Measurements from ENCODE around the gene TBC1D22A.

DNA sequence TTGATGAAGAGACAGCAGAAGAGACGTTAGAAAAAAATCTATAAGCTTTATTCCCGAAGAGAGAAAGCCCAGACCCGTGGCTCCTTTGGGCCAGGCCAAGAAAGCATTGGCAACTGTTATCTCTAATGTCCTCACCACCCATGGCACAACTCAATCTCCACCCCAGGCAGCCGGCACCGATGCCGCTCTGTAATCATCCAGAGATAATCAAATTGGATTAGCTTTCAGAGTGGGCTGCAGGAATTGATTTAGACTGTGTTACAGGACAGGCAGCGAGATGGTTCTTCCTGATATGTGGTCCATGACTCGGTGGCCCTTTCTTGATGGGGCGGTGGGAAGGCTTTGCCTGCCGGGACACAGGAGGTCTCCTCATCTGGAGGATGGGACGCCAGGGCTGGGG, 383.9 kb downstream of the TBC1D22A start:
- TF ChIP-seq RAD21 (IDR thresholded peaks at IDR 0.05; ENCODE audit: low read depth): no peak
- TF ChIP-seq YY1 (IDR thresholded peaks at IDR 0.05; ENCODE audit: extremely low read depth, insufficient replicate concordance, low read depth, low read length): no peak
- no peak for TF ChIP-seq POLR2A (IDR thresholded peaks at IDR 0.05; ENCODE audit: borderline replicate concordance, extremely low read depth, insufficient read depth, insufficient read length)
